K562 treated with DMSO at 1 percent for 12 hours (cell line): ENCODE measurements around the gene ABRACL. TPM values are rescaled to one million over a fixed set of nuclear protein-coding genes. Genes with fewer than 3 reads are reported as not detected.

Source experiments
- total RNA-seq: library from RNA; unstranded; fragments of 300-600 nt; gene quantifications from 2 replicates; pipeline ENCODE4 v1.2.3, GENCODE V29; 2022; ENCODE audit not compliant: insufficient read depth

The ABRACL gene
- 1.2 TPM in 1 of 2 replicates, not detected in the other for total RNA-seq

GRCh38 chr6:139028658-139029469 is at the start of gene ABRACL:
ABRACL (plus strand) TSS chr6:139028745; CDS start chr6:139034161, 5,416 bp downstream.

GRCh38 chr6:138987643-138988468 is 40.7 kb upstream of the ABRACL start, which contains the start of gene REPS1:
REPS1 (minus strand) TSS chr6:138988253; CDS start chr6:138987682, 571 bp downstream.

Other genes starting within 250 kb of the ABRACL start
- gene ECT2L, start 232.7 kb upstream of the ABRACL start, total RNA-seq, result not detected in 2 replicates
- gene REPS1, start 40.5 kb upstream of the ABRACL start, total RNA-seq, result 19.8 and 45.0 TPM in 2 replicates
- 1.2 and 6.0 TPM in 2 replicates for gene HECA, start 106.3 kb downstream of the ABRACL start, total RNA-seq